HEK293 (cell line): Measurements from ENCODE around the gene ZNF423.

Experiments
- CTCF ChIA-PET: fragments of 350-600 bp; formaldehyde crosslinking; extraction: SDS; loops from one replicate; lab custom pipeline; 2021; ENCODE audit warnings: antibody characterized with exemption; lab: Yijun Ruan, JAX
- POLR2A ChIA-PET: fragments of 300-600 bp; formaldehyde crosslinking; extraction: SDS; loops from one replicate; lab custom pipeline; 2020; ENCODE audit warnings: antibody characterized with exemption, inconsistent platforms; lab: Yijun Ruan, JAX
- H3K27ac ChIP-seq: fragments of 200-500 bp; sonication (Bioruptor generic); 2 replicates; pipeline ENCODE4 v1.5.1; 2014; ENCODE audit warnings: low read depth, low read length, control low read depth, inconsistent platforms; ENCODE audit errors: extremely low read depth
- H3K36me3 ChIP-seq, 2 experiments: fragments of 200-500 bp in 1 of 2; sonication (Bioruptor generic) in 1 of 2; 1 replicate in 1 of 2; 2 replicates in 1 of 2; pipeline ENCODE4 v1.5.1; 2014 to 2017; ENCODE audit warnings: inconsistent platforms in 2 of 2, low read length in 2 of 2; ENCODE audit not compliant: control insufficient read depth in 2 of 2, insufficient read depth in 1 of 2
- H3K4me1 ChIP-seq: fragments of 200-500 bp; sonication (Bioruptor generic); 2 replicates; pipeline ENCODE4 v1.5.1; 2014; ENCODE audit warnings: mild to moderate bottlenecking, low read length, inconsistent platforms; ENCODE audit not compliant: control insufficient read depth, insufficient read depth
- H3K4me3 ChIP-seq: 2 replicates; pipeline ENCODE4 v1.5.1; 2011; ENCODE audit warnings: low read depth, mild to moderate bottlenecking, control low read depth, low read length, moderate library complexity
- H3K9me3 ChIP-seq: fragments of 200-500 bp; sonication (Bioruptor generic); 2 replicates; pipeline ENCODE4 v1.5.1; 2014; ENCODE audit warnings: low read depth, low read length, inconsistent platforms; ENCODE audit not compliant: control insufficient read depth, insufficient read depth
- AEBP2 ChIP-seq: fragments of 450-650 bp; formaldehyde crosslinking; IDR thresholded peaks from 2 replicates; pipeline ENCODE4 v1.5.1; 2016; ENCODE audit warnings: missing biosample characterization, missing genetic modification characterization, borderline replicate concordance
- CTCF ChIP-seq: fragments of 450-650 bp; formaldehyde crosslinking; IDR thresholded peaks from 2 replicates; pipeline ENCODE4 v1.5.1; 2016; ENCODE audit warnings: missing biosample characterization, missing genetic modification characterization
- GLI2 ChIP-seq: fragments of 450-650 bp; formaldehyde crosslinking; IDR thresholded peaks from 2 replicates; pipeline ENCODE4; 2017; ENCODE audit warnings: missing biosample characterization, missing genetic modification characterization, low read depth, borderline replicate concordance
- GLI4 ChIP-seq: fragments of 450-650 bp; formaldehyde crosslinking; IDR thresholded peaks from 2 replicates; pipeline ENCODE4 v1.5.1; 2016; ENCODE audit warnings: missing biosample characterization, missing genetic modification characterization
- KLF10 ChIP-seq: fragments of 450-650 bp; IDR thresholded peaks from 2 replicates; pipeline ENCODE4 v1.5.1; 2018; ENCODE audit warnings: missing biosample characterization, mild to moderate bottlenecking, missing genetic modification characterization
- MZF1 ChIP-seq: fragments of 450-650 bp; formaldehyde crosslinking; IDR thresholded peaks from 2 replicates; pipeline ENCODE4 v1.5.1; 2017; ENCODE audit warnings: missing biosample characterization, missing genetic modification characterization, borderline replicate concordance
- RBAK ChIP-seq: fragments of 450-650 bp; formaldehyde crosslinking; IDR thresholded peaks from 2 replicates; pipeline ENCODE4 v1.5.1; 2016; ENCODE audit warnings: missing biosample characterization, missing genetic modification characterization
- SCRT2 ChIP-seq: fragments of 450-650 bp; formaldehyde crosslinking; IDR thresholded peaks from 2 replicates; pipeline ENCODE4 v1.5.1; 2016; ENCODE audit warnings: missing biosample characterization, missing genetic modification characterization
- TRIM28 ChIP-seq: IDR thresholded peaks from 2 replicates; pipeline ENCODE4 v1.6.1; 2011; ENCODE audit warnings: low read length, control low read depth, borderline replicate concordance
- YY2 ChIP-seq: fragments of 450-650 bp; formaldehyde crosslinking; IDR thresholded peaks from 2 replicates; pipeline ENCODE4 v1.5.1; 2016; ENCODE audit warnings: missing biosample characterization, missing genetic modification characterization
- ZBTB10 ChIP-seq: fragments of 450-650 bp; formaldehyde crosslinking; IDR thresholded peaks from 2 replicates; pipeline ENCODE4 v1.5.1; 2016; ENCODE audit warnings: missing biosample characterization, missing genetic modification characterization
- ZBTB21 ChIP-seq: fragments of 450-650 bp; formaldehyde crosslinking; IDR thresholded peaks from 2 replicates; pipeline ENCODE4 v1.5.1; 2017; ENCODE audit warnings: missing biosample characterization, missing genetic modification characterization
- ZNF112 ChIP-seq: fragments of 450-650 bp; formaldehyde crosslinking; IDR thresholded peaks from 2 replicates; pipeline ENCODE4 v1.5.0; 2017; ENCODE audit warnings: missing biosample characterization, missing genetic modification characterization
- ZNF121 ChIP-seq: fragments of 450-650 bp; formaldehyde crosslinking; IDR thresholded peaks from 2 replicates; pipeline ENCODE4 v1.5.1; 2016; ENCODE audit warnings: missing biosample characterization, missing genetic modification characterization
- ZNF24 ChIP-seq: fragments of 450-650 bp; formaldehyde crosslinking; IDR thresholded peaks from 2 replicates; pipeline ENCODE4 v1.5.1; 2016; ENCODE audit warnings: missing biosample characterization, missing genetic modification characterization
- ZNF324 ChIP-seq: fragments of 450-650 bp; formaldehyde crosslinking; IDR thresholded peaks from 2 replicates; pipeline ENCODE4 v1.5.1; 2016; ENCODE audit warnings: missing biosample characterization, missing genetic modification characterization
- ZNF530 ChIP-seq: fragments of 450-650 bp; formaldehyde crosslinking; IDR thresholded peaks from 2 replicates; pipeline ENCODE4 v1.5.1; 2016; ENCODE audit warnings: low read depth, missing biosample characterization, missing genetic modification characterization
- ZNF658 ChIP-seq: fragments of 450-650 bp; formaldehyde crosslinking; IDR thresholded peaks from 2 replicates; pipeline ENCODE4; 2016; ENCODE audit warnings: missing biosample characterization, missing genetic modification characterization
- ZNF692 ChIP-seq: fragments of 450-650 bp; formaldehyde crosslinking; IDR thresholded peaks from 2 replicates; pipeline ENCODE4 v1.5.1; 2016; ENCODE audit warnings: missing biosample characterization, missing genetic modification characterization
- ZNF830 ChIP-seq: fragments of 450-650 bp; IDR thresholded peaks from 2 replicates; pipeline ENCODE4 v1.5.0; 2018; ENCODE audit warnings: missing biosample characterization, missing genetic modification characterization, low read depth, mild to moderate bottlenecking, moderate library complexity
- ZNF843 ChIP-seq: fragments of 450-650 bp; formaldehyde crosslinking; IDR thresholded peaks from 2 replicates; pipeline ENCODE4 v1.5.1; 2016; ENCODE audit warnings: missing biosample characterization, missing genetic modification characterization

The ZNF423 gene

GRCh38 chr16:49663081-49664065, 192.5 kb downstream of the ZNF423 start:
- Histone ChIP-seq H3K4me3 (no peak overlapping the region), H3K36me3 (no peaks in the 10 kb centered on the region), H3K27ac (no peak overlapping the region)
- POLR2A ChIA-PET = no interaction called here
- no peak for TF ChIP-seq YY2 (tag by site-specific recombination)
- no peak for TF ChIP-seq AEBP2 (tag by site-specific recombination)
- TF ChIP-seq ZNF658 (tag by site-specific recombination) = no peak
- TF ChIP-seq SCRT2 (tag by site-specific recombination) = no peak
- TF ChIP-seq RBAK = no peak
- TF ChIP-seq ZNF692 (tag by site-specific recombination) = no peak
- no peak for TF ChIP-seq MZF1
- no peak for TF ChIP-seq ZNF843
- no peak for TF ChIP-seq KLF10 (tag by site-specific recombination)
- no peak for TF ChIP-seq ZBTB21 (tag by site-specific recombination)
- no peak for TF ChIP-seq ZNF24
- no peak for TF ChIP-seq ZNF830
- TF ChIP-seq GLI4 (tag by site-specific recombination) = no peak
- TF ChIP-seq GLI2 = no peak
- TF ChIP-seq, all 188 proteins: peak for 0
- CTCF ChIA-PET = no interaction called here
- H3K4me1 ChIP-seq = no peaks in the 10 kb centered on the region
- no peaks in the 10 kb centered on the region for H3K9me3 ChIP-seq

GRCh38 chr16:49662569-49662968, 193.3 kb downstream of the ZNF423 start:
- CTCF ChIA-PET = no interaction called here
- no peak overlapping the region for H3K4me3 ChIP-seq
- no peak overlapping the region for H3K27ac ChIP-seq
- TF ChIP-seq TRIM28 (no peak), ZNF121 (no peak), GLI4 (tag by site-specific recombination) (no peak), ZNF530 (no peak), ZNF112 (tag by site-specific recombination) (no peak), CTCF (tag by site-specific recombination) (no peak), ZNF324 (no peak), ZBTB10 (tag by site-specific recombination) (no peak)
- H3K4me1 ChIP-seq = no peaks in the 10 kb centered on the region
- H3K9me3 ChIP-seq = no peaks in the 10 kb centered on the region
- no peaks in the 10 kb centered on the region for H3K36me3 ChIP-seq
- POLR2A ChIA-PET = no interaction called here
